ENCODE measurements around the gene ZFP90.

ZFP90 gene

GRCh38 chr16:68514511-68514910, 24.6 kb upstream of the ZFP90 start:
- no peaks in the 10 kb centered on the region for H3K4me1 ChIP-seq (ENCODE audit: control insufficient read depth in 1 of 2, insufficient read depth in 2 of 2, low read length in 2 of 2)
- no peak overlapping the region for H3K9ac ChIP-seq (ENCODE audit: low read depth in 1 of 2, low read length in 2 of 2)

GRCh38 chr16:68517606-68518166, 21.4 kb upstream of the ZFP90 start:
- H3K36me3 ChIP-seq (ENCODE audit: control insufficient read depth in 1 of 2, insufficient read depth in 2 of 2, low read length in 2 of 2), result no peaks in the 10 kb centered on the region
- no peaks in the 10 kb centered on the region for H3K9me3 ChIP-seq (ENCODE audit: control insufficient read depth in 1 of 2, low read length in 2 of 2)
- peaks cover 3 to 6% of the 10 kb centered on the region in 2 donors for H3K4me1 ChIP-seq (ENCODE audit: control insufficient read depth in 1 of 2, insufficient read depth in 2 of 2, low read length in 2 of 2)
- H3K27ac ChIP-seq (ENCODE audit: low read depth, low read length), result no peak overlapping the region
- no peak overlapping the region for H3K9ac ChIP-seq (ENCODE audit: low read depth in 1 of 2, low read length in 2 of 2)
- H3K4me3 ChIP-seq (ENCODE audit: low read depth in 1 of 2, low read length in 2 of 2), result no peak overlapping the region
- no peaks in the 10 kb centered on the region for H3K27me3 ChIP-seq (ENCODE audit: control insufficient read depth in 1 of 2, insufficient read depth in 2 of 2, low read length in 2 of 2)

More at GRCh38 chr16:68514511-68514910, 24.6 kb upstream of the ZFP90 start:
- H3K27me3 ChIP-seq (ENCODE audit: control insufficient read depth in 1 of 2, insufficient read depth in 2 of 2, low read length in 2 of 2), result no peaks in the 10 kb centered on the region
- no peaks in the 10 kb centered on the region for H3K9me3 ChIP-seq (ENCODE audit: control insufficient read depth in 1 of 2, low read length in 2 of 2)
- H3K27ac ChIP-seq (ENCODE audit: low read depth, low read length), result no peak overlapping the region
- no peak overlapping the region for H3K4me3 ChIP-seq (ENCODE audit: low read depth in 1 of 2, low read length in 2 of 2)
- no peaks in the 10 kb centered on the region for H3K36me3 ChIP-seq (ENCODE audit: control insufficient read depth in 1 of 2, insufficient read depth in 2 of 2, low read length in 2 of 2)

GRCh38 chr16:68519225-68519745, 19.8 kb upstream of the ZFP90 start:
- peaks cover 3 to 6% of the 10 kb centered on the region in 2 donors for H3K4me1 ChIP-seq (ENCODE audit: control insufficient read depth in 1 of 2, insufficient read depth in 2 of 2, low read length in 2 of 2)
- H3K27ac ChIP-seq (ENCODE audit: low read depth, low read length), result no peak overlapping the region
- no peaks in the 10 kb centered on the region for H3K9me3 ChIP-seq (ENCODE audit: control insufficient read depth in 1 of 2, low read length in 2 of 2)
- H3K36me3 ChIP-seq (ENCODE audit: control insufficient read depth in 1 of 2, insufficient read depth in 2 of 2, low read length in 2 of 2), result no peaks in the 10 kb centered on the region
- no peak overlapping the region for H3K9ac ChIP-seq (ENCODE audit: low read depth in 1 of 2, low read length in 2 of 2)
- no peaks in the 10 kb centered on the region for H3K27me3 ChIP-seq (ENCODE audit: control insufficient read depth in 1 of 2, insufficient read depth in 2 of 2, low read length in 2 of 2)
- H3K4me3 ChIP-seq (ENCODE audit: low read depth in 1 of 2, low read length in 2 of 2), result no peak overlapping the region

- peaks cover 3 to 6% of the 10 kb centered on the region in 2 donors for H3K4me1 ChIP-seq (ENCODE audit: control insufficient read depth in 1 of 2, insufficient read depth in 2 of 2, low read length in 2 of 2)
- H3K27me3 ChIP-seq (ENCODE audit: control insufficient read depth in 1 of 2, insufficient read depth in 2 of 2, low read length in 2 of 2), result no peaks in the 10 kb centered on the region
- H3K36me3 ChIP-seq (ENCODE audit: control insufficient read depth in 1 of 2, insufficient read depth in 2 of 2, low read length in 2 of 2), result no peaks in the 10 kb centered on the region
- H3K4me3 ChIP-seq (ENCODE audit: low read depth in 1 of 2, low read length in 2 of 2), result peak overlapping the region; percentile 23 to 50
- no peak overlapping the region for H3K9ac ChIP-seq (ENCODE audit: low read depth in 1 of 2, low read length in 2 of 2)
- no peaks in the 10 kb centered on the region for H3K9me3 ChIP-seq (ENCODE audit: control insufficient read depth in 1 of 2, low read length in 2 of 2)
- H3K27ac ChIP-seq (ENCODE audit: low read depth, low read length), result no peak overlapping the region
Observed at GRCh38 chr16:68520649-68521086, 18.4 kb upstream of the ZFP90 start.

GRCh38 chr16:68524069-68524820, 14.8 kb upstream of the ZFP90 start:
- H3K27me3 ChIP-seq (ENCODE audit: control insufficient read depth in 1 of 2, insufficient read depth in 2 of 2, low read length in 2 of 2), result no peaks in the 10 kb centered on the region
- no peak overlapping the region for H3K27ac ChIP-seq (ENCODE audit: low read depth, low read length)
- H3K36me3 ChIP-seq (ENCODE audit: control insufficient read depth in 1 of 2, insufficient read depth in 2 of 2, low read length in 2 of 2), result no peaks in the 10 kb centered on the region
- no peak overlapping the region for H3K4me3 ChIP-seq (ENCODE audit: low read depth in 1 of 2, low read length in 2 of 2)
- no peaks in the 10 kb centered on the region for H3K9me3 ChIP-seq (ENCODE audit: control insufficient read depth in 1 of 2, low read length in 2 of 2)
- no peak overlapping the region for H3K9ac ChIP-seq (ENCODE audit: low read depth in 1 of 2, low read length in 2 of 2)
- H3K4me1 ChIP-seq (ENCODE audit: control insufficient read depth in 1 of 2, insufficient read depth in 2 of 2, low read length in 2 of 2), result peaks cover 9 to 11% of the 10 kb centered on the region in 2 donors

GRCh38 chr16:68526143-68526781, 12.8 kb upstream of the ZFP90 start:
- H3K4me3 ChIP-seq (ENCODE audit: low read depth in 1 of 2, low read length in 2 of 2), result no peak overlapping the region
- no peaks in the 10 kb centered on the region for H3K36me3 ChIP-seq (ENCODE audit: control insufficient read depth in 1 of 2, insufficient read depth in 2 of 2, low read length in 2 of 2)
- H3K27me3 ChIP-seq (ENCODE audit: control insufficient read depth in 1 of 2, insufficient read depth in 2 of 2, low read length in 2 of 2), result no peaks in the 10 kb centered on the region

GRCh38 chr16:68526782-68527145, 12.3 kb upstream of the ZFP90 start:
- no peak overlapping the region for H3K4me3 ChIP-seq (ENCODE audit: low read depth in 1 of 2, low read length in 2 of 2)
- no peaks in the 10 kb centered on the region for H3K36me3 ChIP-seq (ENCODE audit: control insufficient read depth in 1 of 2, insufficient read depth in 2 of 2, low read length in 2 of 2)
- no peak overlapping the region for H3K27ac ChIP-seq (ENCODE audit: low read depth, low read length)
- no peaks in the 10 kb centered on the region for H3K27me3 ChIP-seq (ENCODE audit: control insufficient read depth in 1 of 2, insufficient read depth in 2 of 2, low read length in 2 of 2)
- H3K4me1 ChIP-seq (ENCODE audit: control insufficient read depth in 1 of 2, insufficient read depth in 2 of 2, low read length in 2 of 2), result peaks cover 15 to 21% of the 10 kb centered on the region in 2 donors
- H3K9me3 ChIP-seq (ENCODE audit: control insufficient read depth in 1 of 2, low read length in 2 of 2), result no peaks in the 10 kb centered on the region
- H3K9ac ChIP-seq (ENCODE audit: low read depth in 1 of 2, low read length in 2 of 2), result no peak overlapping the region

More at GRCh38 chr16:68526143-68526781, 12.8 kb upstream of the ZFP90 start:
- Histone ChIP-seq H3K4me1 (ENCODE audit: control insufficient read depth in 1 of 2, insufficient read depth in 2 of 2, low read length in 2 of 2) (peaks cover 15 to 21% of the 10 kb centered on the region in 2 donors), H3K27ac (ENCODE audit: low read depth, low read length) (no peak overlapping the region), H3K9ac (ENCODE audit: low read depth in 1 of 2, low read length in 2 of 2) (no peak overlapping the region), H3K9me3 (ENCODE audit: control insufficient read depth in 1 of 2, low read length in 2 of 2) (no peaks in the 10 kb centered on the region)

GRCh38 chr16:68528233-68528632, 10.9 kb upstream of the ZFP90 start:
- no peaks in the 10 kb centered on the region for H3K36me3 ChIP-seq (ENCODE audit: control insufficient read depth in 1 of 2, insufficient read depth in 2 of 2, low read length in 2 of 2)

GRCh38 chr16:68528686-68529379, 10.3 kb upstream of the ZFP90 start:
- no peaks in the 10 kb centered on the region for H3K9me3 ChIP-seq (ENCODE audit: control insufficient read depth in 1 of 2, low read length in 2 of 2)
- peak overlapping the region; percentile 54 to 63 for H3K4me3 ChIP-seq (ENCODE audit: low read depth in 1 of 2, low read length in 2 of 2)
- H3K4me1 ChIP-seq (ENCODE audit: control insufficient read depth in 1 of 2, insufficient read depth in 2 of 2, low read length in 2 of 2), result peaks cover 15 to 21% of the 10 kb centered on the region in 2 donors
- H3K9ac ChIP-seq (ENCODE audit: low read depth in 1 of 2, low read length in 2 of 2), result peak overlapping the region in 1 of 2 donors; percentile 55
- H3K27me3 ChIP-seq (ENCODE audit: control insufficient read depth in 1 of 2, insufficient read depth in 2 of 2, low read length in 2 of 2), result no peaks in the 10 kb centered on the region
- H3K36me3 ChIP-seq (ENCODE audit: control insufficient read depth in 1 of 2, insufficient read depth in 2 of 2, low read length in 2 of 2), result no peaks in the 10 kb centered on the region
- H3K27ac ChIP-seq (ENCODE audit: low read depth, low read length), result no peak overlapping the region

More at GRCh38 chr16:68528233-68528632, 10.9 kb upstream of the ZFP90 start:
- H3K9me3 ChIP-seq (ENCODE audit: control insufficient read depth in 1 of 2, low read length in 2 of 2), result no peaks in the 10 kb centered on the region
- no peak overlapping the region for H3K4me3 ChIP-seq (ENCODE audit: low read depth in 1 of 2, low read length in 2 of 2)
- peaks cover 15 to 21% of the 10 kb centered on the region in 2 donors for H3K4me1 ChIP-seq (ENCODE audit: control insufficient read depth in 1 of 2, insufficient read depth in 2 of 2, low read length in 2 of 2)
- H3K27me3 ChIP-seq (ENCODE audit: control insufficient read depth in 1 of 2, insufficient read depth in 2 of 2, low read length in 2 of 2), result no peaks in the 10 kb centered on the region
- no peak overlapping the region for H3K9ac ChIP-seq (ENCODE audit: low read depth in 1 of 2, low read length in 2 of 2)
- H3K27ac ChIP-seq (ENCODE audit: low read depth, low read length), result no peak overlapping the region

Data from duodenal mucosa (tissue), 2 donors.